ENCODE results near the gene MYCL. TPM values are rescaled to one million over a fixed set of nuclear protein-coding genes. Genes with fewer than 3 reads are reported as not detected.

The MYCL gene
- total and polyA plus RNA-seq, 2 of the 8 experiments (the other 6 are each of a cell fraction or from before 2014, with no cell fraction given), result 20.3 to 28.8 TPM

DNA sequence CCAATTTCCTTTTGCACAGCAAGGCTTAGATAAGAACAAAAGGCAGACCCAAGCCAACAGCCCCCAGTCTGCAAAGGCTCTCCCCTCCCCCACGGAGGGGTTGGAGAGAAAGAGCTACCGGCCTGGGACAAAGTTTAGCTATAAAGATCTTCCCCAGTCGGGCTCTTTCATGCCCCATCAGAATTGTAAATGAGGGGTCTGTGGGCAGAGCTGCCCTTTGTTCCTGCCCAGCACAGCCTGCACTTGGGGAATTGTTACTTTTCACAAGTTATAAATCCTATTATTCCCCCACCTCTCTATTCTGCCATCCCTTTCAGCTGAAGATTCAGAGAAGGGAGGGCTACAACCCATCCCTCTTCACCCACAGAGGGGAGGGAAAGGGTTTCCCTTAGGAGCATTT lies 3.5 kb downstream of the MYCL start (continued):
- TF ChIP-seq, protein P1, sequence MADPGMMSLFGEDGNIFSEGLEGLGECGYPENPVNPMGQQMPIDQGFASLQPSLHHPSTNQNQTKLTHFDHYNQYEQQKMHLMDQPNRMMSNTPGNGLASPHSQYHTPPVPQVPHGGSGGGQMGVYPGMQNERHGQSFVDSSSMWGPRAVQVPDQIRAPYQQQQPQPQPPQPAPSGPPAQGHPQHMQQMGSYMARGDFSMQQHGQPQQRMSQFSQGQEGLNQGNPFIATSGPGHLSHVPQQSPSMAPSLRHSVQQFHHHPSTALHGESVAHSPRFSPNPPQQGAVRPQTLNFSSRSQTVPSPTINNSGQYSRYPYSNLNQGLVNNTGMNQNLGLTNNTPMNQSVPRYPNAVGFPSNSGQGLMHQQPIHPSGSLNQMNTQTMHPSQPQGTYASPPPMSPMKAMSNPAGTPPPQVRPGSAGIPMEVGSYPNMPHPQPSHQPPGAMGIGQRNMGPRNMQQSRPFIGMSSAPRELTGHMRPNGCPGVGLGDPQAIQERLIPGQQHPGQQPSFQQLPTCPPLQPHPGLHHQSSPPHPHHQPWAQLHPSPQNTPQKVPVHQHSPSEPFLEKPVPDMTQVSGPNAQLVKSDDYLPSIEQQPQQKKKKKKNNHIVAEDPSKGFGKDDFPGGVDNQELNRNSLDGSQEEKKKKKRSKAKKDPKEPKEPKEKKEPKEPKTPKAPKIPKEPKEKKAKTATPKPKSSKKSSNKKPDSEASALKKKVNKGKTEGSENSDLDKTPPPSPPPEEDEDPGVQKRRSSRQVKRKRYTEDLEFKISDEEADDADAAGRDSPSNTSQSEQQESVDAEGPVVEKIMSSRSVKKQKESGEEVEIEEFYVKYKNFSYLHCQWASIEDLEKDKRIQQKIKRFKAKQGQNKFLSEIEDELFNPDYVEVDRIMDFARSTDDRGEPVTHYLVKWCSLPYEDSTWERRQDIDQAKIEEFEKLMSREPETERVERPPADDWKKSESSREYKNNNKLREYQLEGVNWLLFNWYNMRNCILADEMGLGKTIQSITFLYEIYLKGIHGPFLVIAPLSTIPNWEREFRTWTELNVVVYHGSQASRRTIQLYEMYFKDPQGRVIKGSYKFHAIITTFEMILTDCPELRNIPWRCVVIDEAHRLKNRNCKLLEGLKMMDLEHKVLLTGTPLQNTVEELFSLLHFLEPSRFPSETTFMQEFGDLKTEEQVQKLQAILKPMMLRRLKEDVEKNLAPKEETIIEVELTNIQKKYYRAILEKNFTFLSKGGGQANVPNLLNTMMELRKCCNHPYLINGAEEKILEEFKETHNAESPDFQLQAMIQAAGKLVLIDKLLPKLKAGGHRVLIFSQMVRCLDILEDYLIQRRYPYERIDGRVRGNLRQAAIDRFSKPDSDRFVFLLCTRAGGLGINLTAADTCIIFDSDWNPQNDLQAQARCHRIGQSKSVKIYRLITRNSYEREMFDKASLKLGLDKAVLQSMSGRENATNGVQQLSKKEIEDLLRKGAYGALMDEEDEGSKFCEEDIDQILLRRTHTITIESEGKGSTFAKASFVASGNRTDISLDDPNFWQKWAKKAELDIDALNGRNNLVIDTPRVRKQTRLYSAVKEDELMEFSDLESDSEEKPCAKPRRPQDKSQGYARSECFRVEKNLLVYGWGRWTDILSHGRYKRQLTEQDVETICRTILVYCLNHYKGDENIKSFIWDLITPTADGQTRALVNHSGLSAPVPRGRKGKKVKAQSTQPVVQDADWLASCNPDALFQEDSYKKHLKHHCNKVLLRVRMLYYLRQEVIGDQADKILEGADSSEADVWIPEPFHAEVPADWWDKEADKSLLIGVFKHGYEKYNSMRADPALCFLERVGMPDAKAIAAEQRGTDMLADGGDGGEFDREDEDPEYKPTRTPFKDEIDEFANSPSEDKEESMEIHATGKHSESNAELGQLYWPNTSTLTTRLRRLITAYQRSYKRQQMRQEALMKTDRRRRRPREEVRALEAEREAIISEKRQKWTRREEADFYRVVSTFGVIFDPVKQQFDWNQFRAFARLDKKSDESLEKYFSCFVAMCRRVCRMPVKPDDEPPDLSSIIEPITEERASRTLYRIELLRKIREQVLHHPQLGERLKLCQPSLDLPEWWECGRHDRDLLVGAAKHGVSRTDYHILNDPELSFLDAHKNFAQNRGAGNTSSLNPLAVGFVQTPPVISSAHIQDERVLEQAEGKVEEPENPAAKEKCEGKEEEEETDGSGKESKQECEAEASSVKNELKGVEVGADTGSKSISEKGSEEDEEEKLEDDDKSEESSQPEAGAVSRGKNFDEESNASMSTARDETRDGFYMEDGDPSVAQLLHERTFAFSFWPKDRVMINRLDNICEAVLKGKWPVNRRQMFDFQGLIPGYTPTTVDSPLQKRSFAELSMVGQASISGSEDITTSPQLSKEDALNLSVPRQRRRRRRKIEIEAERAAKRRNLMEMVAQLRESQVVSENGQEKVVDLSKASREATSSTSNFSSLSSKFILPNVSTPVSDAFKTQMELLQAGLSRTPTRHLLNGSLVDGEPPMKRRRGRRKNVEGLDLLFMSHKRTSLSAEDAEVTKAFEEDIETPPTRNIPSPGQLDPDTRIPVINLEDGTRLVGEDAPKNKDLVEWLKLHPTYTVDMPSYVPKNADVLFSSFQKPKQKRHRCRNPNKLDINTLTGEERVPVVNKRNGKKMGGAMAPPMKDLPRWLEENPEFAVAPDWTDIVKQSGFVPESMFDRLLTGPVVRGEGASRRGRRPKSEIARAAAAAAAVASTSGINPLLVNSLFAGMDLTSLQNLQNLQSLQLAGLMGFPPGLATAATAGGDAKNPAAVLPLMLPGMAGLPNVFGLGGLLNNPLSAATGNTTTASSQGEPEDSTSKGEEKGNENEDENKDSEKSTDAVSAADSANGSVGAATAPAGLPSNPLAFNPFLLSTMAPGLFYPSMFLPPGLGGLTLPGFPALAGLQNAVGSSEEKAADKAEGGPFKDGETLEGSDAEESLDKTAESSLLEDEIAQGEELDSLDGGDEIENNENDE (IDR thresholded peaks at IDR 0.05; ENCODE audit: insufficient replicate concordance, low read length), result peak; percentile 43
- TF ChIP-seq ASH2L (IDR thresholded peaks at IDR 0.05; ENCODE audit: low read length), result peak; percentile 44
- TF ChIP-seq TBP (IDR thresholded peaks at IDR 0.05; ENCODE audit: low read depth, low read length), result no peak
- peak; percentile 60 for TF ChIP-seq NANOG (IDR thresholded peaks at IDR 0.05; ENCODE audit: insufficient read depth, low read depth, low read length, poor library complexity, severe bottlenecking)
- no peak for TF ChIP-seq RXRA (IDR thresholded peaks at IDR 0.05; ENCODE audit: insufficient read depth, low read depth, low read length)
- TF ChIP-seq PHF8 (conservative IDR thresholded peaks at IDR 0.05; ENCODE audit: low read depth, low read length), result no peak
- no peak for TF ChIP-seq RAD21 (IDR thresholded peaks at IDR 0.05 in 1 of 2, conservative IDR thresholded peaks at IDR 0.05 in 1 of 2; ENCODE audit: low read depth in 2 of 2, low read length in 2 of 2)
- TF ChIP-seq POU5F1 (IDR thresholded peaks at IDR 0.05; ENCODE audit: low read depth, low read length), result no peak
- no peak for TF ChIP-seq SIX5 (IDR thresholded peaks at IDR 0.05; ENCODE audit: low read depth, low read length)
- TF ChIP-seq SUZ12 (IDR thresholded peaks at IDR 0.05; ENCODE audit: low read length), result no peak
- TF ChIP-seq YY1 (IDR thresholded peaks at IDR 0.05; ENCODE audit: low read depth, low read length), result 0 out of 2 replicates have a peak, but pooled peaks have one; percentile 8

Data from H1 (cell line).